HUDEP-2 (cell line): ENCODE measurements around the gene METTL9.
A peak's percentile ranks its signal among the peaks of the same experiment; 100 is the strongest.
"Not testable (repeated sequence)": the region's sequence is repeated elsewhere in the genome, so short reads cannot be mapped to it uniquely, and the experiment has no call there.

Source experiments
- DNase-seq, 76 experiments: peaks; one replicate each; lab custom pipeline; 2025; ENCODE audit not compliant: unreplicated experiment in 76 of 76; lab: John Stamatoyannopoulos, UW

METTL9 gene

GRCh38 chr16:21631951-21632575 lies 32.7 kb downstream of the METTL9 start:
- DNase-seq = not testable (repeated sequence)

GRCh38 chr16:21634216-21634615 lies 34.8 kb downstream of the METTL9 start:
- DNase-seq = no peak

GRCh38 chr16:21635694-21636093 lies 36.3 kb downstream of the METTL9 start:
- DNase-seq = not testable (repeated sequence)

- DNase-seq = no peak
Observed at GRCh38 chr16:21637032-21637968, 37.9 kb downstream of the METTL9 start.

GRCh38 chr16:21638573-21638975 lies 39.2 kb downstream of the METTL9 start:
- no peak for DNase-seq

GRCh38 chr16:21639493-21639892 lies 40.1 kb downstream of the METTL9 start:
- no peak for DNase-seq

GRCh38 chr16:21641916-21642315 lies 42.5 kb downstream of the METTL9 start:
- DNase-seq = no peak

GRCh38 chr16:21642861-21643260 lies 43.5 kb downstream of the METTL9 start:
- no peak for DNase-seq

- peak in 14 of 76 experiments; percentile 1 to 41 (median 14) for DNase-seq
Observed at GRCh38 chr16:21643785-21644184, 44.4 kb downstream of the METTL9 start.

- no peak for DNase-seq
Observed at GRCh38 chr16:21644674-21645073, 45.3 kb downstream of the METTL9 start.

GRCh38 chr16:21645261-21645721 lies 45.9 kb downstream of the METTL9 start:
- no peak for DNase-seq

- no peak for DNase-seq
Observed at GRCh38 chr16:21646091-21646490, 46.7 kb downstream of the METTL9 start.

- DNase-seq = no peak
Observed at GRCh38 chr16:21646721-21647561, 47.6 kb downstream of the METTL9 start.

GRCh38 chr16:21647562-21648164 lies 48.3 kb downstream of the METTL9 start:
- DNase-seq = no peak

- DNase-seq = not testable (repeated sequence)
Observed at GRCh38 chr16:21649826-21650406, 50.5 kb downstream of the METTL9 start.

- no peak for DNase-seq
Observed at GRCh38 chr16:21650521-21650920, 51.1 kb downstream of the METTL9 start.

- DNase-seq = no peak
Observed at GRCh38 chr16:21651515-21651914, 52.1 kb downstream of the METTL9 start.

- DNase-seq = no peak
Observed at GRCh38 chr16:21652453-21652852, 53.1 kb downstream of the METTL9 start, which contains the start of gene IGSF6. TSS of gene IGSF6 (minus strand) at chr16:21652608. CDS start at chr16:21652598, 10 bp downstream.

GRCh38 chr16:21653571-21653970 lies 54.2 kb downstream of the METTL9 start:
- DNase-seq = no peak

GRCh38 chr16:21654466-21654865 lies 55.1 kb downstream of the METTL9 start:
- DNase-seq = no peak
